ENCODE data around the gene EFEMP1.

Gene EFEMP1

DNA sequence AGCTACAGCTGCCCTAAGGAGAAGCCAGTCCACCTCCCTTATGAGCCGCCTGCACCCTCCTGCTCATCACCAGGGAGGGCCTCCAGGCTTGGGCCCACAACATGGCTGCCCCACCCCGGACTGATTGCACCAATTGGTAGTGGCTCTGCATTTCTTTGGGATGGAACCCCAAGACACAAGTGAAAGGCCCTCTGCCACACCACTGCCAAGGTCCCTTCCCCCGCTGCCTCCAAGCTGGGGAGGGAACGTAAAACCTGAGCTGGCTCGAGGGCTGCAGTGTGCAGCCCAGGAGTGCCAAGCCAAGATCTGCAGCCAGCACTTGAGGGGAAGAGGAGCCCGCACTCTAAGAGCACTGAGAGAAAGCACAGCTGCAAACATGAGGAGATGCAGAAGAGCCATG, 97.3 kb downstream of the EFEMP1 start:
- DNase-seq: no peak

DNA sequence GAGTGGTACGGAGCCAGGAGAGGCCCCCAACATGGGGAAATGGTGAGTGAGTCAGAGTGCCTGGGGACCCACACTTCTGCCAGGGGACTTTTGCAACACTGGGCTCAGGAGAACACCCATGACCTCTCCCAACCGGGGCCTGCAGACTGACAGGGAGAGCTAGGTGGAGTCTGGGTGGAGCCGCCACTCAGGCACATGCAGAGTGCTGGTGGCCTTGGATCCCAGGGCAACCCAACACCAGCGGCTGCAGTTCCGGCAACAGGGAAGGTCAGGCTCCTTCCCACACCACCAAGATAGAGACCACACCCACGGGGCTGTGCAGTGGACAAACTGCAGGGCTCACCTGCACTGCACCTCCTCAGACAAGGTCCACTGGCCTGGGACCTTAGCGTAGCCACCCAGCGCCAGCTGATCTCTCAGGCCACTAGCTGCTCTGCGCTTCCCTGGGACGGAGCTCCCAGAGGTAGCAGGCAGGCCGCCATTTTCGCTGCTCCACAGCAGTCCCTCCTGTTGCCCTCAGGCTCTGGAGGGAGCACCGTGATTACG, 99.0 kb downstream of the EFEMP1 start:
- no peak for DNase-seq
